HG03095 (cell line): ENCODE results near the gene MMP15.

Source experiments
- ATAC-seq: cut with Tn5 transposase; IDR thresholded peaks from one replicate; pipeline ENCODE4 v1.9.1; 2021; ENCODE audit warnings: moderate library complexity; ENCODE audit not compliant: unreplicated experiment

Gene MMP15

GRCh38 chr16:58034128-58034685 lies 8.7 kb downstream of the MMP15 start:
- ATAC-seq = no peak

- ATAC-seq = no peak
Measured at GRCh38 chr16:58034774-58035173, 9.2 kb downstream of the MMP15 start.

- ATAC-seq = no peak
Measured at GRCh38 chr16:58035356-58036170, 10.0 kb downstream of the MMP15 start.

GRCh38 chr16:58036943-58037342 lies 11.4 kb downstream of the MMP15 start:
- no peak for ATAC-seq

- no peak for ATAC-seq
Measured at GRCh38 chr16:58037365-58038057, 12.0 kb downstream of the MMP15 start.

- ATAC-seq = no peak
Measured at GRCh38 chr16:58038219-58038641, 12.7 kb downstream of the MMP15 start.

- ATAC-seq = no peak
Measured at GRCh38 chr16:58039829-58040495, 14.4 kb downstream of the MMP15 start.

GRCh38 chr16:58040496-58040846 lies 14.9 kb downstream of the MMP15 start:
- no peak for ATAC-seq

GRCh38 chr16:58040945-58041627 lies 15.5 kb downstream of the MMP15 start:
- ATAC-seq = no peak

GRCh38 chr16:58041628-58041955 lies 16.0 kb downstream of the MMP15 start:
- no peak for ATAC-seq

- ATAC-seq = no peak
Measured at GRCh38 chr16:58042001-58042885, 16.7 kb downstream of the MMP15 start.

- ATAC-seq = no peak
Measured at GRCh38 chr16:58042886-58043515, 17.4 kb downstream of the MMP15 start.

GRCh38 chr16:58043571-58044155 lies 18.1 kb downstream of the MMP15 start:
- no peak for ATAC-seq

- ATAC-seq = no peak
Measured at GRCh38 chr16:58044266-58045019, 18.9 kb downstream of the MMP15 start.

- no peak for ATAC-seq
Measured at GRCh38 chr16:58045096-58045495, 19.5 kb downstream of the MMP15 start.

GRCh38 chr16:58046054-58046881 lies 20.7 kb downstream of the MMP15 start:
- ATAC-seq = no peak

GRCh38 chr16:58046936-58047335 lies 21.4 kb downstream of the MMP15 start:
- ATAC-seq = no peak
